Hippocampal formation (tissue), 2 donors: ENCODE results near the gene KANK2.
A peak's percentile ranks its signal among the peaks of the same experiment; 100 is the strongest.
"Not testable (repeated sequence)": the region's sequence is repeated elsewhere in the genome, so short reads cannot be mapped to it uniquely, and the experiment has no call there.

Experiments
- DNase-seq, 2 donors: peaks; one replicate each; lab custom pipeline; 2025; lab: John Stamatoyannopoulos, UW

KANK2 gene

DNA sequence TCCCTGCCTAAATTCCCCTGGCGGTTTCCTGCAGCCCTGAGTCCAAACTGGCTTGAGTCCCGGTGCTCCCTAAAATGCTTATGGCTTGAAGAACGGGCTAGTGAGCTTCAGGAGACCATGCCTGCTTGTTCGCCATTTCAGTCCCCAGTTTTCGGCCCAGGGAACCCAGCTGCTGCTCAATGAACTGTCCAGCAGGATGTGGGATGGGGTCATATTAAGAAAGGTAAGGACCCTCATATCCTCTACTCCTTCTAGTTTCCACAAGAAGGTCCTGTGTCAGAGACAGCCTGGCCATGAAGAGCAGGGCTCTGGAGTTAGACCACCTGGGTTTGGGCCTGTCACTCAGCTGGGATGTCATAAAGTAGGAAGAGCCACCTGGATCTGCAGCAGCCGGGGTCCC, 24.8 kb downstream of the KANK2 start:
- DNase-seq = no peak

GRCh38 chr19:11171144-11171543, 26.2 kb downstream of the KANK2 start:
- no peak for DNase-seq

DNA sequence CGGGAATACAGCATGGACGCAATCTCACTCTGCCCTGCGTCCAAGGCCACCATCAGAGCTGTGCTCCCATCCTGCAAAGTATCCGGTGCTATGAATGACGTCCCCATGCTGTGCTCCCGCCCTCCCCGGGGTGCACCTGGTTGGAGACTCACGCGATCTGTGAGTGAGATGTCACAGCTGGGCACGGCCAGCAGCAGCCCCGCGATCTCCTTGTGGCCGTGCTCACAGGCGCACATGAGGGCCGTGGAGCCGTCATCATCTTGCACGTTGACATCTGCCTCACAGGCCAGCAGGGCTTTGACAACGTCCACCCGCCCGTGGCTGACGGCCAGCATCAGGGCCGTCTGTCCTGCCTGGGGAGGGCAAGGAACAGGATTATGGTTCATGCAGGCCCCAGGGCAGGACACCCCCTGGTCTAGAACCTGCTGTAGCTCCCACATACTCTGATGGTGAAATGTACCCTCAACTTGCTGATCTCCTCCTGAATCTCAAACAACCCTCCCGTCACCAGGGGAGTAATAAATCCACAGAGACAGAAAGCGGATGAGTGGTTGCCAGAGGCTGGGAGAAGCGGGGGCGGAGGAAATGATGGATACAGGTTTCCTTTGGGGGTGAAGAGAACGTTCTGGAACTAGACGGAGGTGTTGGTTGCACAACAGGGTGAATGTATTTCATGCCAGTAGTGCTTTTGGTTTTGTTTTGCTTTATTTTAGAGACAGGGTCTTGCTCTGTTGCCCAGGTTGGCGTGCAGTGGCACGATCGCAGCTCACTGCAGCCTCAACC, 27.3 kb downstream of the KANK2 start:
- no peak for DNase-seq

DNA sequence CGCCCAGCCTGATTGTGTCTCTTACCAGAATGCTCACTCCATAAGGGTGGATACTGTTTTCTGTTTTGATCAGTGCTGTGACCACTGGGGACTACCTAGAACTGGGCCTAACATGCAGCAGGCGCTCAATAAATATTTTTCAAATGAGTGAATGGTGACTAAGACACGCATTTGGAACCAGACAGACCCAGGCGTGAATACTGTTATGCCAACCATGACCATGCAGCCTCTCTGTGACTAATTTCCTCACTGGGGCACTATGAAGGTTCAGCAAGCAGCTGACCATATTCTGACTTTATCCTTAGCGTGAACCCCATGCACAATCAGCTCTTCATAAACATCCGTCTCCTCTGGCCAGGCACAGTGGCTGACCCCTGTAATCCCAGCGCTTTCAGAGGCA, 28.8 kb downstream of the KANK2 start:
- no peak for DNase-seq

GRCh38 chr19:11166281-11167142, 30.8 kb downstream of the KANK2 start:
- no peak for DNase-seq

DNA sequence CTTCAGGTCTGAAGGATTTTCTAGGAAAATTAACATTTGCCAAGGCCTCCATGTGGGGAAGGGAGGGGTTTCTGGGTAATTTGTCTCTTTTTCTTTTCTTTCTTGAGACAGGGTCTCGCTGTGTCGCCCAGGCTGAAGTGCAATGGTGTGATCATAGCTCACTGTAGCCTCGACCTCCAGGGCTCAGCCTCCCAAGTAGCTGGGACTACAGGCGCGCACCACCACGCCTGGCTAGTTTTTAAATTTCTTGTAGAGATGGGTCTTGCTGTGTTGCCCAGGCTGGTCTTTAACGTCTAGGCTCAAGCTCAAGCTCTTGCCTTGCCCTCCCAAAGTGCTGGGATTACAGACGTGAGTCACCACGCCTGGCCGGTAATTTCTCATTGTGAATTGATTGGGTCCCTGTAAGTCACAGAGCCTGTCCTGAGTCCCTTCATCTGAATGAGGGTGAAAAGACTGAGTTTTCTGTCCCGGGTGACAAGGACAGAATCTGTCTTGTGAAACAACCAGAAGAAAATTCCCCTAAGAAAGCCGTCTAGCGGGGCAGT, 31.8 kb downstream of the KANK2 start:
- DNase-seq = no peak

- DNase-seq = peak; percentile 52 to 61
Measured at GRCh38 chr19:11164879-11165406, 32.4 kb downstream of the KANK2 start.

- DNase-seq = no peak
Measured at GRCh38 chr19:11164296-11164695, 33.0 kb downstream of the KANK2 start.

DNA sequence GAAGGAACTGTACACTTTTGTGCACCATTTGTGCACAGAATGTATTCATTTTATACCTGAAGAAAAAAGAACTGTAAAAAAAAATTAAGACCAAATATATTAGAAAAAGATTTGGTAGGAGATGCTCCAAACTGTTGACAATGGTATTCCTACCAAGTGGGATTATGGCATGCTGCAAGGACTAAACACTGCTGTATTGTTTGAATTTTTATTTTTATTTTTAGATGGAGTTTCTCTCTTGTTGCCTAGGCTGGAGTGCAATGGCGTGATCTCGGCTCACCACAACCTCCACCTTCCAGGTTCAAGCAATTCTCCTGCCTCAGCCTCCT, 36.9 kb downstream of the KANK2 start:
- DNase-seq = not testable (repeated sequence)

- no peak for DNase-seq
Measured at GRCh38 chr19:11159598-11160439, 37.5 kb downstream of the KANK2 start.

GRCh38 chr19:11155373-11156120, 41.8 kb downstream of the KANK2 start, which contains the start of gene SPC24:
Gene SPC24, minus strand, starts transcription at chr19:11155782. Its CDS starts 6 bp downstream, at chr19:11155776.
- DNase-seq = peak; percentile 95 to 99

DNA sequence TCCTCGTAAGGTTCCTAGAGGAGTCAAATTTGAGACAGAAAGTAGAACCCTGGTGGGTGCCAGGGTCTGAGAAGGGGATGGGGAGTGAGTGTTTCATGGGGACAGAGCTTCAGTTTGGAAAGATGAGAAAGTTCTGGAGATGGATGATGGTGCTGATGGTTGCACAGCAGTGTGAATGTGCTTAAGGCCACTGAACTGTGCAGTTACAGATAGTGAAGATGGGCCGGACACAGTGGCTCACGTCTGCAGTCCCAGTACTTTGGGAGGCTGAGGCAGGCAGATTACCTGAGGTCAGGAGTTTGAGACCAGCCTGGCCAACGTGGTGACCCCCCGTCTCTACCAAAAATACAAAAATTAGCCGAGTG, 42.7 kb downstream of the KANK2 start:
- DNase-seq = no peak

DNA sequence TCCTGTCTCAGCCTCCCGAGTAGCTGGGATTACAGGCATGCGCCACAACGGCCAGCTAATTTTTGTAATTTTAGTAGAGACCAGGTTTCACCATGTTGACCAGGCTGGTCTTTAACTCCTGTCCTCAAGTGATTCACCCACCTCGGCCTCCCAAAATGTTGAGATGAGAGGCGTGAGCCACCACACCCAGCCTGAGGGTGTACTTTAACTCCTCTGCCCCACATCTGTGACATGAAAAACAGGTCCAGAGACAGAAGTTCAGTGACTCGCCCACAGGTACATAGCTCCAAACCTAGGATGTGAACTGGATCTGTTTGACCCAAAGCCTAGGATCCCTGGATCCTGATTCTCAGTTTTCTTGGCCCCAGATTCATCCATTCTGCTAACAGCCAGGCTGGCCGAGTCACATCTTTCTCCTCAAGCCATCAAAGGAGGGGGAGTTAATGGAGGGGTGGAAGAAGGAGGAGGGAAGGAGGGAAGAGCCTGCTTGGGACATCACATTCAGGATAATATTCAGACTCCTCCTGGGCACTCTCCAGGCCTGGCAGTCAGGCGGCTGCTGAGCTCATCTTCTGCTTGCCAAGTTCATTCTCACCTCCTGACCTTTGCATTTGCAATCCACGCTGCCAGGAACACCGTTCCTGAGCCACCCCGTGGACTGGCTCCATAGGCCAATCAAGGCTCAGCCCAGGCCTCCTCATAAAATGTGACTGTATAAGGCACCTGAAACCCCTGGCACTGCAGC, 44.9 kb downstream of the KANK2 start:
- no peak for DNase-seq

- DNase-seq = no peak
Measured at GRCh38 chr19:11151181-11151580, 46.2 kb downstream of the KANK2 start.

- DNase-seq = no peak
Measured at GRCh38 chr19:11148001-11148400, 49.3 kb downstream of the KANK2 start.

DNA sequence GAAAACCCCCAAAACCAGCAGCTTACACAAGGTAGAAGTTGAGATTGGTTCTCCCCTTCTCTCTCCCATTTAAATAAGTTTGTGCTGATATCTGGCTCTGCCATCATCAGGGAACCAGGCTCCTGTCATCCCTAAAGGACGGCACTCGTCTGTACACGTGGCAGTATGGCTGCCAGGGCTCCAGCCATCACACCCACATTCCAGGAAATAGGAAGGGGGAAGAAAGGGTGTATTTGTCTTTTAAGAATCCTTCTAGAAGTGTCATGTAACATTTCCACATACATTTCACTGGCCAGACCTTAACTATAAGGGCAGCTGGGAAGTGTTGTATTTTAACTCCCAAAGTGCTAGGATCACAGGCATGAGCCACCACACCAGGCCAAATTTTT, 51.8 kb downstream of the KANK2 start:
- DNase-seq = no peak

DNA sequence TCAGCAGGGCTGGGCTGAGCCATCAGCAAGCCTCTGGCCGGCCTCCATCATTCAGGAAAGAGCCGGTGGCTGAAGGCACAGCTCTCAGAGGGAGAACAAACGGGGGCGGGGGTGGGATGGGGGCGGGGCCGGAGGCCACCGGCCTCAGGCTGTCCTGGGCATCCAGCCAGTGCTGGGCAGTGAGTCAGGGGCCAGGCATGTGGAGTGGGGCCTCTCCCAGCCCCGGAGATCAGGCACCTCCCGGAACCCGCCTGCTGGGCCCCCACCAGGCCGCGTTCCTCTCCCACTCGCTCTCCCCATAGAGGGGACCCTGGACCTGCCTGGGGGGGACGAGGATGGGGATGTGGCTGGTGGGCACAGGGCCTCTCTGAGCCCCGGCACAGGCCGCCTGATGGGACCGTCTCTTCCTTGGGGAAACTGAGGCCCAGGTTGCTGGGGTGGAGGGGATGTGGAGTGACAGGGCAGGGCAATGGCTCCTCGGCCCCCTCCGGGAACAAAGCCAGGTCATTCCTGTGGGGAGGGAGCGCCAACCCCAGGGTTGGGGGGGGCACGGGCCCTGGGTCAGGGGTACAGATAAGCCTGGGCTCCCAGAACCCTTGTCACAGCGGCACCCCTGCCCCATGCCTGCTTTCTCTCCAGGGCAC, 54.7 kb downstream of the KANK2 start:
- peak; percentile 7 to 34 for DNase-seq

GRCh38 chr19:11141937-11142527, 55.3 kb downstream of the KANK2 start:
- DNase-seq = no peak

DNA sequence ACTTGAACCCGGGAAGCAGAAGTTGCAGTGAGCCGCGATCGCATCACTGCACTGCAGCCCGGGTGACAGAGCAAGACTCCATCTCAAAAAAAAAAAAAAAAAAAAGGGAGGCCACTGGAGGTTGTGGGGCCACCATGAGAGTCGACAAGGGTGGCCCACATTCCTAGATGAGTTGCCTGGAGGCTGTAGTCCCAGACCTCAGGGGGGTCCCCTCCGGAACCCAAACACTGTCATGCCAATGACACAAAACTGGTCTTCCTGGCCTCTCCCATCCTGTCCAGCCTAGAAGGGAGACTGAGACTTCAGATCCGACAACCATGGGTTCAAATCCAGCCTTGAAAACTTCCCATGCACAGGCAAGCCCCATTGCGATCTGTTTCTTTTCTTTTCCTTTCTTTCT, 56.4 kb downstream of the KANK2 start:
- no peak for DNase-seq
